IMR-90 (cell line): Measurements from ENCODE around the gene PLVAP. TPM values are rescaled to one million over a fixed set of nuclear protein-coding genes. Genes with fewer than 3 reads are reported as not detected.

ENCODE experiments used
- ATAC-seq: fragments of 200-7000 bp; cut with Tn5 transposase; 2 replicates; pipeline ENCODE4 v1.9.1; 2020; ENCODE audit warnings: low read depth, mild to moderate bottlenecking, moderate library complexity
- BruUV-seq: library from RNA; stranded (reverse); fragments of 400-500 nt; replicated peaks from 2 replicates; lab custom pipeline; 2021; lab: Mats Ljungman, UMichigan
- CTCF ChIA-PET: fragments of 300-600 bp; formaldehyde crosslinking; extraction: SDS; loops from one replicate; lab custom pipeline; 2021; ENCODE audit warnings: antibody characterized with exemption; lab: Yijun Ruan, JAX
- POLR2A ChIA-PET: fragments of 300-600 bp; sonication (Branson Sonifier 250); formaldehyde crosslinking; loops from one replicate; lab custom pipeline; 2022; ENCODE audit warnings: antibody characterized with exemption; ENCODE audit not compliant: unreplicated experiment; lab: Charles Lee
- DNase-seq: peaks from one replicate; pipeline ENCODE4 v3.0.0; 2013
- H2AFZ ChIP-seq: replicated peaks from 2 replicates; pipeline ENCODE3; 2013; ENCODE audit warnings: low read length, mild to moderate bottlenecking; ENCODE audit not compliant: poor library complexity
- H2AK5ac ChIP-seq: 2 replicates; pipeline ENCODE4 v1.6.1; 2013; ENCODE audit warnings: low read depth, low read length, inconsistent platforms
- H2AK9ac ChIP-seq: replicated peaks from 2 replicates; pipeline ENCODE3; 2013; ENCODE audit warnings: mild to moderate bottlenecking, low read depth, low read length, moderate library complexity; ENCODE audit not compliant: poor library complexity
- H2BK120ac ChIP-seq: 2 replicates; pipeline ENCODE4 v1.6.1; 2013; ENCODE audit warnings: low read depth, low read length, inconsistent platforms
- H2BK15ac ChIP-seq: 3 replicates; pipeline ENCODE4 v1.6.1; 2013; ENCODE audit warnings: low read depth, low read length, inconsistent platforms
- H2BK20ac ChIP-seq: 2 replicates; pipeline ENCODE4 v1.6.1; 2013; ENCODE audit warnings: low read depth, mild to moderate bottlenecking, inconsistent platforms, low read length, moderate library complexity
- H2BK5ac ChIP-seq: 2 replicates; pipeline ENCODE4 v1.6.1; 2013; ENCODE audit warnings: mild to moderate bottlenecking, low read depth, low read length, inconsistent platforms; ENCODE audit not compliant: poor library complexity, severe bottlenecking
- H3K14ac ChIP-seq: replicated peaks from 2 replicates; pipeline ENCODE4 v1.6.1; 2013; ENCODE audit warnings: low read depth, low read length, inconsistent platforms
- H3K18ac ChIP-seq: 2 replicates; pipeline ENCODE4 v1.6.1; 2013; ENCODE audit warnings: low read depth, low read length, control low read depth
- H3K23ac ChIP-seq: 2 replicates; pipeline ENCODE4 v1.6.1; 2013; ENCODE audit warnings: low read depth, low read length, inconsistent platforms
- H3K27ac ChIP-seq: 2 replicates; pipeline ENCODE4 v1.5.1; 2013; ENCODE audit warnings: mild to moderate bottlenecking, control low read depth, low read length; ENCODE audit not compliant: insufficient read depth
- H3K27me3 ChIP-seq: 2 replicates; pipeline ENCODE4 v1.6.1; 2013; ENCODE audit warnings: low read length; ENCODE audit not compliant: control insufficient read depth, insufficient read depth
- H3K36me3 ChIP-seq: 2 replicates; pipeline ENCODE4 v1.6.1; 2013; ENCODE audit warnings: low read length, mixed read lengths; ENCODE audit not compliant: control insufficient read depth, insufficient read depth
- H3K4ac ChIP-seq: 2 replicates; pipeline ENCODE4 v1.6.1; 2013; ENCODE audit warnings: low read depth, low read length, inconsistent platforms
- H3K4me1 ChIP-seq: 2 replicates; pipeline ENCODE4 v1.6.1; 2013; ENCODE audit warnings: low read length, mixed read lengths; ENCODE audit not compliant: control insufficient read depth, insufficient read depth
- H3K4me2 ChIP-seq: 2 replicates; pipeline ENCODE4 v1.6.1; 2013; ENCODE audit warnings: low read depth, mild to moderate bottlenecking, control low read depth, low read length, moderate library complexity
- H3K4me3 ChIP-seq: 2 replicates; pipeline ENCODE4 v1.5.1; 2013; ENCODE audit warnings: low read depth, mild to moderate bottlenecking, control low read depth, low read length, moderate library complexity; ENCODE audit not compliant: insufficient read depth
- H3K56ac ChIP-seq: 2 replicates; pipeline ENCODE4 v1.6.1; 2013; ENCODE audit warnings: low read length, inconsistent platforms; ENCODE audit not compliant: insufficient read depth; ENCODE audit errors: extremely low read depth
- H3K79me1 ChIP-seq, 2 experiments: 2 replicates each; pipeline ENCODE4 v1.6.1; 2013; ENCODE audit warnings: low read length in 2 of 2, inconsistent platforms in 1 of 2, low read depth in 1 of 2
- H3K9ac ChIP-seq: 2 replicates; pipeline ENCODE4 v1.6.1; 2013; ENCODE audit warnings: low read depth, low read length, control low read depth
- H3K9me1 ChIP-seq: 2 replicates; pipeline ENCODE4 v1.6.1; 2013; ENCODE audit warnings: low read length, inconsistent platforms; ENCODE audit not compliant: insufficient read depth
- H3K9me3 ChIP-seq: 2 replicates; pipeline ENCODE4 v1.6.1; 2013; ENCODE audit warnings: low read length; ENCODE audit not compliant: control insufficient read depth, insufficient read depth
- H4K20me1 ChIP-seq: 2 replicates; pipeline ENCODE4 v1.6.1; 2013; ENCODE audit warnings: low read length, inconsistent platforms; ENCODE audit not compliant: insufficient read depth
- H4K5ac ChIP-seq: 2 replicates; pipeline ENCODE4 v1.6.1; 2013; ENCODE audit warnings: mild to moderate bottlenecking, low read depth, low read length, control low read depth
- H4K8ac ChIP-seq, 2 experiments: 2 replicates each; pipeline ENCODE4 v1.6.1; 2013; ENCODE audit warnings: low read depth in 2 of 2, low read length in 2 of 2, control low read depth in 1 of 2, inconsistent platforms in 1 of 2
- H4K91ac ChIP-seq: 2 replicates; pipeline ENCODE4 v1.6.1; 2013; ENCODE audit warnings: low read depth, low read length, inconsistent platforms; ENCODE audit not compliant: insufficient read depth
- CEBPB ChIP-seq: IDR thresholded peaks from 2 replicates; pipeline ENCODE4 v1.6.1; 2012; ENCODE audit warnings: low read depth, low read length, improper control_type of control experiment
- NFE2L2 ChIP-seq: fragments of 150-350 bp; IDR thresholded peaks from 2 replicates; pipeline ENCODE4 v1.6.1; 2016; ENCODE audit warnings: low read depth, mild to moderate bottlenecking, low read length
- USF2 ChIP-seq: fragments of 150-350 bp; IDR thresholded peaks from 2 replicates; pipeline ENCODE4 v1.6.1; 2017; ENCODE audit warnings: mild to moderate bottlenecking, antibody characterized with exemption, low read length, low read depth
- WGBS, 2 experiments: methylation state at CpG; one replicate each; pipeline versions ENCODE4 v1.1.5 to v1.1.7; 2013; ENCODE audit warnings: missing lambda C conversion rate in 2 of 2; ENCODE audit not compliant: insufficient read length in 1 of 2; ENCODE audit errors: extremely low coverage in 2 of 2; 5-methylcytosine and 5-hydroxymethylcytosine counted together
- dilution Hi-C: fragments of 300-500 bp; cut with HindIII; formaldehyde crosslinking; loops from one replicate; pipeline ENCODE4 v1.14.3; 2018; ENCODE audit warnings: low sequenced_read_pairs; ENCODE audit not compliant: unreplicated experiment
- in situ Hi-C: fragments of 300-500 bp; cut with MboI; formaldehyde crosslinking; loops from 3 replicates; pipeline ENCODE4 v1.14.3; 2019; ENCODE audit warnings: low sequenced_read_pairs, inconsistent platforms, mixed read lengths
- intact Hi-C: fragments of 100-400 bp; cut with micrococcal nuclease; formaldehyde crosslinking; loops from 2 replicates; pipeline ENCODE4 v1.10.0; 2022
- polyA plus RNA-seq, 3 experiments: library from polyadenylated mRNA; depleted of rRNA; stranded (reverse); fragments of >200 nt; gene quantifications; 2 replicates each; pipeline ENCODE4 v1.2.3, GENCODE V29; 2012; ENCODE audit warnings: low replicate concordance in 1 of 3
- total RNA-seq: library from RNA; depleted of rRNA; stranded (reverse); fragments of >200 nt; gene quantifications from 2 replicates; pipeline ENCODE4 v1.2.3, GENCODE V29; 2012

PLVAP gene
- total and polyA plus RNA-seq, 2 of the 4 experiments (the other 2 are of a cell fraction): not detected

GRCh38 chr19:17370026-17370587 lies 7.0 kb downstream of the PLVAP start:
- Histone ChIP-seq H2AK5ac (no peak overlapping the region), H4K5ac (no peak overlapping the region), H4K20me1 (no peaks in the 10 kb centered on the region), H3K9ac (no peak overlapping the region), H2BK5ac (no peak overlapping the region), H3K27ac (no peak overlapping the region), H2BK120ac (no peak overlapping the region), H2AK9ac (no peak overlapping the region), H2BK15ac (no peak overlapping the region), H3K4me1 (peaks cover 3% of the 10 kb centered on the region; the same call in 1 of the 2 replicates), H3K79me1 (no peaks in the 10 kb centered on the region), H2AFZ (no peak overlapping the region), H3K56ac (no peak overlapping the region), H3K27me3 (peaks cover 6% of the 10 kb centered on the region; the same call in 1 of the 2 replicates), H3K9me3 (no peaks in the 10 kb centered on the region), H3K18ac (no peak overlapping the region), H2BK20ac (no peak overlapping the region), H3K4ac (no peak overlapping the region), H4K91ac (no peak overlapping the region), H3K23ac (no peak overlapping the region), H4K8ac (no peak overlapping the region), H3K14ac (no peak overlapping the region), H3K4me2 (no peak overlapping the region), H3K9me1 (peaks cover 3% of the 10 kb centered on the region; the same call in 1 of the 2 replicates), H3K36me3 (no peaks in the 10 kb centered on the region), H3K4me3 (no peak overlapping the region)
- CTCF ChIA-PET: no interaction called here
- TF ChIP-seq USF2 (peak; percentile 83), CEBPB (peak; percentile 65), NFE2L2 (no peak)
- DNase-seq: peak; percentile 58
- POLR2A ChIA-PET: no interaction called here
- intact Hi-C loops: no loop called here
- dilution Hi-C loops: no loop called here
- no TSS peak for BruUV-seq
- ATAC-seq: peak; percentile 70
- in situ Hi-C loops: no loop called here
- WGBS, 2 experiments: 60% methylated on average over 1 of the region's 8 CpGs; no CpG with 5 or more reads in 1 of the 2 experiments
